IMR-90 (cell line): ENCODE results near the gene NABP1. TPM values are rescaled to one million over a fixed set of nuclear protein-coding genes. Genes with fewer than 3 reads are reported as not detected.

Experiments
- ATAC-seq: fragments of 200-7000 bp; cut with Tn5 transposase; 2 replicates; pipeline ENCODE4 v1.9.1; 2020; ENCODE audit warnings: low read depth, mild to moderate bottlenecking, moderate library complexity
- BruUV-seq: library from RNA; stranded (reverse); fragments of 400-500 nt; replicated peaks from 2 replicates; lab custom pipeline; 2021; lab: Mats Ljungman, UMichigan
- CTCF ChIA-PET: fragments of 300-600 bp; formaldehyde crosslinking; extraction: SDS; loops from one replicate; lab custom pipeline; 2021; ENCODE audit warnings: antibody characterized with exemption; lab: Yijun Ruan, JAX
- POLR2A ChIA-PET: fragments of 300-600 bp; sonication (Branson Sonifier 250); formaldehyde crosslinking; loops from one replicate; lab custom pipeline; 2022; ENCODE audit warnings: antibody characterized with exemption; ENCODE audit not compliant: unreplicated experiment; lab: Charles Lee
- DNase-seq: peaks from one replicate; pipeline ENCODE4 v3.0.0; 2013
- H2AFZ ChIP-seq: replicated peaks from 2 replicates; pipeline ENCODE3; 2013; ENCODE audit warnings: low read length, mild to moderate bottlenecking; ENCODE audit not compliant: poor library complexity
- H2AK5ac ChIP-seq: 2 replicates; pipeline ENCODE4 v1.6.1; 2013; ENCODE audit warnings: low read depth, low read length, inconsistent platforms
- H2AK9ac ChIP-seq: replicated peaks from 2 replicates; pipeline ENCODE3; 2013; ENCODE audit warnings: mild to moderate bottlenecking, low read depth, low read length, moderate library complexity; ENCODE audit not compliant: poor library complexity
- H2BK120ac ChIP-seq: 2 replicates; pipeline ENCODE4 v1.6.1; 2013; ENCODE audit warnings: low read depth, low read length, inconsistent platforms
- H2BK15ac ChIP-seq: 3 replicates; pipeline ENCODE4 v1.6.1; 2013; ENCODE audit warnings: low read depth, low read length, inconsistent platforms
- H2BK20ac ChIP-seq: 2 replicates; pipeline ENCODE4 v1.6.1; 2013; ENCODE audit warnings: low read depth, mild to moderate bottlenecking, inconsistent platforms, low read length, moderate library complexity
- H2BK5ac ChIP-seq: 2 replicates; pipeline ENCODE4 v1.6.1; 2013; ENCODE audit warnings: mild to moderate bottlenecking, low read depth, low read length, inconsistent platforms; ENCODE audit not compliant: poor library complexity, severe bottlenecking
- H3K14ac ChIP-seq: replicated peaks from 2 replicates; pipeline ENCODE4 v1.6.1; 2013; ENCODE audit warnings: low read depth, low read length, inconsistent platforms
- H3K18ac ChIP-seq: 2 replicates; pipeline ENCODE4 v1.6.1; 2013; ENCODE audit warnings: low read depth, low read length, control low read depth
- H3K23ac ChIP-seq: 2 replicates; pipeline ENCODE4 v1.6.1; 2013; ENCODE audit warnings: low read depth, low read length, inconsistent platforms
- H3K27ac ChIP-seq: 2 replicates; pipeline ENCODE4 v1.5.1; 2013; ENCODE audit warnings: mild to moderate bottlenecking, control low read depth, low read length; ENCODE audit not compliant: insufficient read depth
- H3K27me3 ChIP-seq: 2 replicates; pipeline ENCODE4 v1.6.1; 2013; ENCODE audit warnings: low read length; ENCODE audit not compliant: control insufficient read depth, insufficient read depth
- H3K36me3 ChIP-seq: 2 replicates; pipeline ENCODE4 v1.6.1; 2013; ENCODE audit warnings: low read length, mixed read lengths; ENCODE audit not compliant: control insufficient read depth, insufficient read depth
- H3K4ac ChIP-seq: 2 replicates; pipeline ENCODE4 v1.6.1; 2013; ENCODE audit warnings: low read depth, low read length, inconsistent platforms
- H3K4me1 ChIP-seq: 2 replicates; pipeline ENCODE4 v1.6.1; 2013; ENCODE audit warnings: low read length, mixed read lengths; ENCODE audit not compliant: control insufficient read depth, insufficient read depth
- H3K4me2 ChIP-seq: 2 replicates; pipeline ENCODE4 v1.6.1; 2013; ENCODE audit warnings: low read depth, mild to moderate bottlenecking, control low read depth, low read length, moderate library complexity
- H3K4me3 ChIP-seq: 2 replicates; pipeline ENCODE4 v1.5.1; 2013; ENCODE audit warnings: low read depth, mild to moderate bottlenecking, control low read depth, low read length, moderate library complexity; ENCODE audit not compliant: insufficient read depth
- H3K56ac ChIP-seq: 2 replicates; pipeline ENCODE4 v1.6.1; 2013; ENCODE audit warnings: low read length, inconsistent platforms; ENCODE audit not compliant: insufficient read depth; ENCODE audit errors: extremely low read depth
- H3K79me1 ChIP-seq, 2 experiments: 2 replicates each; pipeline ENCODE4 v1.6.1; 2013; ENCODE audit warnings: low read length in 2 of 2, inconsistent platforms in 1 of 2, low read depth in 1 of 2
- H3K9ac ChIP-seq: 2 replicates; pipeline ENCODE4 v1.6.1; 2013; ENCODE audit warnings: low read depth, low read length, control low read depth
- H3K9me1 ChIP-seq: 2 replicates; pipeline ENCODE4 v1.6.1; 2013; ENCODE audit warnings: low read length, inconsistent platforms; ENCODE audit not compliant: insufficient read depth
- H3K9me3 ChIP-seq: 2 replicates; pipeline ENCODE4 v1.6.1; 2013; ENCODE audit warnings: low read length; ENCODE audit not compliant: control insufficient read depth, insufficient read depth
- H4K20me1 ChIP-seq: 2 replicates; pipeline ENCODE4 v1.6.1; 2013; ENCODE audit warnings: low read length, inconsistent platforms; ENCODE audit not compliant: insufficient read depth
- H4K5ac ChIP-seq: 2 replicates; pipeline ENCODE4 v1.6.1; 2013; ENCODE audit warnings: mild to moderate bottlenecking, low read depth, low read length, control low read depth
- H4K8ac ChIP-seq, 2 experiments: 2 replicates each; pipeline ENCODE4 v1.6.1; 2013; ENCODE audit warnings: low read depth in 2 of 2, low read length in 2 of 2, control low read depth in 1 of 2, inconsistent platforms in 1 of 2
- H4K91ac ChIP-seq: 2 replicates; pipeline ENCODE4 v1.6.1; 2013; ENCODE audit warnings: low read depth, low read length, inconsistent platforms; ENCODE audit not compliant: insufficient read depth
- BHLHE40 ChIP-seq: fragments of 150-350 bp; IDR thresholded peaks from 2 replicates; pipeline ENCODE4 v1.6.1; 2016; ENCODE audit warnings: mild to moderate bottlenecking, low read depth, low read length
- CEBPB ChIP-seq: IDR thresholded peaks from 2 replicates; pipeline ENCODE4 v1.6.1; 2012; ENCODE audit warnings: low read depth, low read length, improper control_type of control experiment
- CHD1 ChIP-seq: IDR thresholded peaks from 2 replicates; pipeline ENCODE4 v1.6.1; 2012; ENCODE audit warnings: low read depth, low read length, improper control_type of control experiment
- CTCF ChIP-seq: conservative IDR thresholded peaks from 2 replicates; pipeline ENCODE4 v1.5.1; 2012; ENCODE audit warnings: mild to moderate bottlenecking, low read depth, low read length, improper control_type of control experiment
- ELK1 ChIP-seq: fragments of 150-350 bp; IDR thresholded peaks from 2 replicates; pipeline ENCODE4 v1.6.1; 2016; ENCODE audit warnings: low read depth, mild to moderate bottlenecking, low read length, moderate library complexity, borderline replicate concordance
- FOS ChIP-seq: fragments of 150-350 bp; IDR thresholded peaks from 2 replicates; pipeline ENCODE4 v1.6.1; 2016; ENCODE audit warnings: low read depth, low read length
- MAFK ChIP-seq: IDR thresholded peaks from 2 replicates; pipeline ENCODE4 v1.6.1; 2012; ENCODE audit warnings: low read depth, low read length, improper control_type of control experiment
- MAZ ChIP-seq: IDR thresholded peaks from 2 replicates; pipeline ENCODE4 v1.6.1; 2012; ENCODE audit warnings: low read depth, mild to moderate bottlenecking, low read length, improper control_type of control experiment, moderate library complexity, borderline replicate concordance
- MXI1 ChIP-seq: IDR thresholded peaks from 2 replicates; pipeline ENCODE4 v1.6.1; 2012; ENCODE audit warnings: low read depth, mild to moderate bottlenecking, low read length, moderate library complexity, borderline replicate concordance
- NFE2L2 ChIP-seq: fragments of 150-350 bp; IDR thresholded peaks from 2 replicates; pipeline ENCODE4 v1.6.1; 2016; ENCODE audit warnings: low read depth, mild to moderate bottlenecking, low read length
- POLR2A ChIP-seq: IDR thresholded peaks from 2 replicates; pipeline ENCODE4 v1.6.1; 2012; ENCODE audit warnings: mild to moderate bottlenecking, low read depth, low read length
- RAD21 ChIP-seq: IDR thresholded peaks from 2 replicates; pipeline ENCODE4 v1.6.1; 2012; ENCODE audit warnings: low read length, improper control_type of control experiment
- RCOR1 ChIP-seq: IDR thresholded peaks from 2 replicates; pipeline ENCODE4 v1.6.1; 2012; ENCODE audit warnings: mild to moderate bottlenecking, low read length, improper control_type of control experiment; ENCODE audit not compliant: insufficient replicate concordance
- RFX5 ChIP-seq: IDR thresholded peaks from 2 replicates; pipeline ENCODE4 v1.8.0; 2012; ENCODE audit warnings: low read depth, mild to moderate bottlenecking, low read length, moderate library complexity
- SMC3 ChIP-seq: fragments of 150-350 bp; IDR thresholded peaks from 2 replicates; pipeline ENCODE4 v1.6.1; 2016; ENCODE audit warnings: low read depth, mild to moderate bottlenecking, antibody characterized with exemption, low read length, moderate library complexity
- USF2 ChIP-seq: fragments of 150-350 bp; IDR thresholded peaks from 2 replicates; pipeline ENCODE4 v1.6.1; 2017; ENCODE audit warnings: mild to moderate bottlenecking, antibody characterized with exemption, low read length, low read depth
- WGBS, 2 experiments: methylation state at CpG; one replicate each; pipeline versions ENCODE4 v1.1.5 to v1.1.7; 2013; ENCODE audit warnings: missing lambda C conversion rate in 2 of 2; ENCODE audit not compliant: insufficient read length in 1 of 2; ENCODE audit errors: extremely low coverage in 2 of 2; 5-methylcytosine and 5-hydroxymethylcytosine counted together
- dilution Hi-C: fragments of 300-500 bp; cut with HindIII; formaldehyde crosslinking; loops from one replicate; pipeline ENCODE4 v1.14.3; 2018; ENCODE audit warnings: low sequenced_read_pairs; ENCODE audit not compliant: unreplicated experiment
- in situ Hi-C: fragments of 300-500 bp; cut with MboI; formaldehyde crosslinking; loops from 3 replicates; pipeline ENCODE4 v1.14.3; 2019; ENCODE audit warnings: low sequenced_read_pairs, inconsistent platforms, mixed read lengths
- intact Hi-C: fragments of 100-400 bp; cut with micrococcal nuclease; formaldehyde crosslinking; loops from 2 replicates; pipeline ENCODE4 v1.10.0; 2022
- polyA plus RNA-seq, 3 experiments: library from polyadenylated mRNA; depleted of rRNA; stranded (reverse); fragments of >200 nt; gene quantifications; 2 replicates each; pipeline ENCODE4 v1.2.3, GENCODE V29; 2012; ENCODE audit warnings: low replicate concordance in 1 of 3
- total RNA-seq: library from RNA; depleted of rRNA; stranded (reverse); fragments of >200 nt; gene quantifications from 2 replicates; pipeline ENCODE4 v1.2.3, GENCODE V29; 2012

Gene NABP1
- total and polyA plus RNA-seq, 2 of the 4 experiments (the other 2 are of a cell fraction) = 57.7 to 73.3 TPM

- ChIA-PET CTCF (no interaction called here), POLR2A (no interaction called here)
- no peak overlapping the region for H4K91ac ChIP-seq
- no peak overlapping the region for H3K23ac ChIP-seq
- no peaks in the 10 kb centered on the region for H3K79me1 ChIP-seq
- no peak overlapping the region for H2AK5ac ChIP-seq
- H3K27ac ChIP-seq = no peak overlapping the region
- no peak overlapping the region for H2BK5ac ChIP-seq
- H2AK9ac ChIP-seq = no peak overlapping the region
- H2AFZ ChIP-seq = no peak overlapping the region
- dilution Hi-C loops = no loop called here
- DNase-seq (no peak), ATAC-seq (no peak)
- no CpG with 5 or more reads among the region's 1 CpG for WGBS, 2 experiments
- no peaks in the 10 kb centered on the region for H4K20me1 ChIP-seq
- H2BK20ac ChIP-seq = no peak overlapping the region
- in situ Hi-C loops = no loop called here
- no peak overlapping the region for H4K8ac ChIP-seq
- H2BK120ac ChIP-seq = no peak overlapping the region
- no peak overlapping the region for H3K9ac ChIP-seq
- intact Hi-C loops = no loop called here
- H3K14ac ChIP-seq = no peak overlapping the region
- H2BK15ac ChIP-seq = no peak overlapping the region
- no peak overlapping the region for H3K18ac ChIP-seq
- H4K5ac ChIP-seq = no peak overlapping the region
- no peaks in the 10 kb centered on the region for H3K36me3 ChIP-seq
- no peak overlapping the region for H3K4me3 ChIP-seq
- H3K4ac ChIP-seq = no peak overlapping the region
- H3K56ac ChIP-seq = no peak overlapping the region
- no peak overlapping the region for H3K4me2 ChIP-seq
- H3K9me3 ChIP-seq = no peaks in the 10 kb centered on the region
- no peaks in the 10 kb centered on the region for H3K4me1 ChIP-seq
- TF ChIP-seq MAZ (no peak), CHD1 (no peak), BHLHE40 (no peak), CTCF (no peak), MXI1 (no peak), MAFK (no peak), ELK1 (no peak), FOS (no peak), RCOR1 (no peak), CEBPB (no peak), USF2 (no peak), POLR2A (no peak), RFX5 (no peak), NFE2L2 (no peak), RAD21 (no peak), SMC3 (no peak)
- BruUV-seq = no TSS peak
- no peaks in the 10 kb centered on the region for H3K27me3 ChIP-seq
- no peaks in the 10 kb centered on the region for H3K9me1 ChIP-seq
Measured at GRCh38 chr2:191724015-191724414, 46.1 kb downstream of the NABP1 start.
